ENCODE measurements around the gene MDK.

GRCh38 chr11:46335890-46336562 is 45.4 kb upstream of the MDK start:
- no peak for TF ChIP-seq EZH2 (IDR thresholded peaks at IDR 0.05; ENCODE audit: low read depth)
- TF ChIP-seq CTCF (conservative IDR thresholded peaks at IDR 0.05): no peak
